K562 (cell line): ENCODE data around the gene ADGRB2. TPM values are rescaled to one million over a fixed set of nuclear protein-coding genes. Genes with fewer than 3 reads are reported as not detected.

Experiments used
- ATAC-seq: fragments of 200-7000 bp; cut with Tn5 transposase; 3 replicates; pipeline ENCODE4 v1.9.1; 2020; ENCODE audit warnings: moderate library complexity
- BruUV-seq: library from RNA; stranded (reverse); fragments of 400-500 nt; replicated peaks from 2 replicates; lab custom pipeline; 2021; lab: Mats Ljungman, UMichigan
- CTCF ChIA-PET: fragments of 300-600 bp; formaldehyde crosslinking; extraction: SDS; loops from one replicate; lab custom pipeline; 2021; ENCODE audit warnings: low intra/inter-chr PET ratio; lab: Yijun Ruan, JAX
- POLR2A ChIA-PET: fragments of 300-600, 350-650 bp; sonication (Branson Sonifier 250); formaldehyde crosslinking; extraction: SDS; loops from one replicate; lab custom pipeline; 2021; ENCODE audit warnings: antibody characterized with exemption, inconsistent platforms; lab: Yijun Ruan, JAX
- DNase-seq, 4 experiments: peaks; one replicate each; pipeline versions ENCODE4 v3.0.0 to v3.0.0-alpha.2; 2011 to 2018; ENCODE audit warnings: low spot score in 3 of 4, mixed read lengths in 3 of 4; ENCODE audit errors: extremely low read depth in 1 of 4
- FAIRE-seq: peaks from 2 replicates; lab custom pipeline; 2011; peaks lifted over from hg19 to GRCh38; lab: Jason Lieb, UNC
- H2AFZ ChIP-seq: 2 replicates; pipeline ENCODE4 v1.6.0; 2011; ENCODE audit warnings: low read depth, low read length, control low read depth, inconsistent platforms
- H3K27ac ChIP-seq: fragments of 200-600 bp; 3 replicates; pipeline ENCODE4 v1.8.0; 2011; ENCODE audit warnings: low read depth, mild to moderate bottlenecking, control low read depth, inconsistent platforms, low read length, moderate library complexity, mixed read lengths; ENCODE audit errors: extremely low read depth
- H3K27me3 ChIP-seq, 2 experiments: fragments of 300-600 bp in 1 of 2; 2 replicates in 1 of 2; 3 replicates in 1 of 2; pipeline versions ENCODE4 v1.6.0 to v1.8.0; 2011; ENCODE audit warnings: inconsistent platforms in 2 of 2, low read length in 2 of 2, mild to moderate bottlenecking in 1 of 2, mixed read lengths in 1 of 2, moderate library complexity in 1 of 2; ENCODE audit not compliant: control insufficient read depth in 2 of 2, insufficient read depth in 2 of 2
- H3K36me3 ChIP-seq: fragments of 300-600 bp; 3 replicates; pipeline ENCODE4 v1.8.0; 2011; ENCODE audit warnings: mild to moderate bottlenecking, low read length, inconsistent platforms; ENCODE audit not compliant: control insufficient read depth, insufficient read depth
- H3K4me1 ChIP-seq, 2 experiments: fragments of 200-600 bp in 1 of 2; replicated peaks in 1 of 2; 2 replicates in 1 of 2; 3 replicates in 1 of 2; pipeline versions ENCODE4 v1.5.1 to v1.8.0; 2011; ENCODE audit warnings: inconsistent platforms in 2 of 2, low read length in 2 of 2, mild to moderate bottlenecking in 1 of 2, mixed read lengths in 1 of 2, moderate library complexity in 1 of 2; ENCODE audit not compliant: control insufficient read depth in 2 of 2, insufficient read depth in 2 of 2
- H3K4me2 ChIP-seq: 2 replicates; pipeline ENCODE4 v1.6.1; 2011; ENCODE audit warnings: low read length, control low read depth, inconsistent platforms, mixed read lengths; ENCODE audit not compliant: insufficient read depth
- H3K4me3 ChIP-seq: fragments of 200-600 bp; sonication (generic), shearing (Covaris generic); 2 replicates; pipeline ENCODE4 v1.5.1; 2016; ENCODE audit warnings: control low read depth, inconsistent platforms
- H3K79me2 ChIP-seq: fragments of 200-600 bp; 3 replicates; pipeline ENCODE4 v1.8.0; 2011; ENCODE audit warnings: low read length, inconsistent platforms; ENCODE audit not compliant: control insufficient read depth, insufficient read depth
- H3K9ac ChIP-seq, 2 experiments: 2 replicates each; pipeline versions ENCODE4 v1.6.0 to v1.6.1; 2011; ENCODE audit warnings: low read depth in 2 of 2, low read length in 2 of 2, control low read depth in 1 of 2, inconsistent platforms in 1 of 2, mild to moderate bottlenecking in 1 of 2, mixed read lengths in 1 of 2; ENCODE audit not compliant: insufficient read depth in 1 of 2
- H3K9me1 ChIP-seq: one replicate; pipeline ENCODE4 v1.6.0; 2011; ENCODE audit warnings: inconsistent platforms, mild to moderate bottlenecking, low read length, moderate library complexity; ENCODE audit not compliant: control insufficient read depth, insufficient read depth
- H3K9me3 ChIP-seq: replicated peaks from 2 replicates; pipeline ENCODE4 v1.5.1; 2011; ENCODE audit warnings: low read depth, low read length, inconsistent platforms; ENCODE audit not compliant: control insufficient read depth, insufficient read depth
- H4K20me1 ChIP-seq: replicated peaks from 2 replicates; pipeline ENCODE4 v1.6.1; 2011; ENCODE audit warnings: low read length, inconsistent platforms, mixed read lengths; ENCODE audit not compliant: control insufficient read depth, insufficient read depth
- BHLHE40 ChIP-seq: IDR thresholded peaks from 2 replicates; pipeline ENCODE4 v1.6.1; 2011; ENCODE audit warnings: low read length, improper control_type of control experiment
- ESRRB ChIP-seq: fragments of 250-450 bp; sonication (Bioruptor Pico); IDR thresholded peaks from 2 replicates; pipeline ENCODE4 v1.5.0; 2020; ENCODE audit warnings: mild to moderate bottlenecking, moderate library complexity, borderline replicate concordance
- FOXA3 ChIP-seq, 2 experiments: fragments of 450-650 bp in 1 of 2; sonication (generic) in 1 of 2; formaldehyde crosslinking; IDR thresholded peaks in 1 of 2; conservative IDR thresholded peaks in 1 of 2; 2 replicates each; pipeline versions ENCODE4 v1.4.0 to v1.8.0; 2020 to 2022; ENCODE audit warnings: mild to moderate bottlenecking in 2 of 2, missing genetic modification reagents in 1 of 2
- KDM1A ChIP-seq, 2 experiments: fragments of 450-650 bp; IDR thresholded peaks; 2 replicates each; pipeline ENCODE4 v1.6.1; 2016; ENCODE audit warnings: mild to moderate bottlenecking in 2 of 2
- MXI1 ChIP-seq: IDR thresholded peaks from 2 replicates; pipeline ENCODE4 v1.6.1; 2011; ENCODE audit warnings: low read depth, mild to moderate bottlenecking, improper control_type of control experiment, low read length
- OTX1 ChIP-seq: fragments of 450-650 bp; formaldehyde crosslinking; IDR thresholded peaks from 2 replicates; pipeline ENCODE4 v1.4.0; 2022; ENCODE audit warnings: mild to moderate bottlenecking
- SMARCA5 ChIP-seq: fragments of 450-650 bp; IDR thresholded peaks from 2 replicates; pipeline ENCODE4 v1.6.1; 2016
- THRAP3 ChIP-seq: fragments of 450-650 bp; IDR thresholded peaks from 2 replicates; pipeline ENCODE4 v1.6.1; 2016; ENCODE audit warnings: mild to moderate bottlenecking, inconsistent platforms, borderline replicate concordance
- ZNF174 ChIP-seq: fragments of 250-450 bp; sonication (Bioruptor Pico); IDR thresholded peaks from 2 replicates; pipeline ENCODE4 v1.4.0; 2020; ENCODE audit warnings: mild to moderate bottlenecking
- WGBS: fragments of 100-300 bp; shearing (Covaris generic); methylation state at CpG from one replicate; pipeline ENCODE4 v1.1.6; 2016; ENCODE audit warnings: low coverage, mixed read lengths; ENCODE audit not compliant: insufficient coverage; ENCODE audit errors: missing lambda C conversion rate; 5-methylcytosine and 5-hydroxymethylcytosine counted together
- in situ Hi-C: fragments of 300-500 bp; cut with MboI; formaldehyde crosslinking; loops from 4 replicates; pipeline ENCODE4 v1.15.0; 2018; ENCODE audit warnings: inconsistent platforms, mixed read lengths
- intact Hi-C: fragments of 100-400 bp; cut with micrococcal nuclease; formaldehyde crosslinking; loops from 2 replicates; pipeline ENCODE4 v1.14.2; 2022
- polyA plus RNA-seq, 8 experiments: library from polyadenylated mRNA; depleted of rRNA in 4 of 8; stranded (reverse) in 5 of 8; unstranded in 3 of 8; fragments of >200 nt; fragmentation: Nextera tagmentation in 2 of 8; fragmentation: Illumina TruSeq in 1 of 8; extraction: Ambion mirVana in 2 of 8; extraction: Trizol in 1 of 8; gene quantifications; 2 replicates each; pipeline versions ENCODE4 v1.2.1 to v1.2.3, GENCODE V29; 2011 to 2014; ENCODE audit warnings: inconsistent platforms in 1 of 8, missing spikeins in 1 of 8
- total RNA-seq, 7 experiments: library from RNA; depleted of rRNA in 6 of 7; stranded (reverse); fragments of >200 nt in 6 of 7; fragmentation: Illumina TruSeq in 2 of 7; extraction: Trizol in 2 of 7; gene quantifications; 2 replicates each; pipeline versions ENCODE4 v1.2.1 to v1.2.3, GENCODE V29; 2011 to 2021; ENCODE audit warnings: low replicate concordance in 1 of 7
- TF ChIP-seq, protein P1 (sequence below): sonication (generic); formaldehyde crosslinking; IDR thresholded peaks from 2 replicates; pipeline ENCODE4 v1.9.0; 2022; ENCODE audit warnings: mild to moderate bottlenecking, missing genetic modification reagents
- TF ChIP-seq, protein P2 (sequence below), 2 experiments: fragments of 450-650 bp; IDR thresholded peaks; 2 replicates each; pipeline ENCODE4 v1.6.1; 2016
- TF ChIP-seq, protein P3 (sequence below): sonication (generic); formaldehyde crosslinking; IDR thresholded peaks from 2 replicates; pipeline ENCODE4 v1.9.0; 2022; ENCODE audit warnings: mild to moderate bottlenecking, missing genetic modification reagents

The ADGRB2 gene
- total and polyA plus RNA-seq, 9 of the 15 experiments (the other 6 are each of a cell fraction or from before 2014, with no cell fraction given), result 0.04 to 0.23 (median 0.20) TPM; not detected in 2

DNA sequence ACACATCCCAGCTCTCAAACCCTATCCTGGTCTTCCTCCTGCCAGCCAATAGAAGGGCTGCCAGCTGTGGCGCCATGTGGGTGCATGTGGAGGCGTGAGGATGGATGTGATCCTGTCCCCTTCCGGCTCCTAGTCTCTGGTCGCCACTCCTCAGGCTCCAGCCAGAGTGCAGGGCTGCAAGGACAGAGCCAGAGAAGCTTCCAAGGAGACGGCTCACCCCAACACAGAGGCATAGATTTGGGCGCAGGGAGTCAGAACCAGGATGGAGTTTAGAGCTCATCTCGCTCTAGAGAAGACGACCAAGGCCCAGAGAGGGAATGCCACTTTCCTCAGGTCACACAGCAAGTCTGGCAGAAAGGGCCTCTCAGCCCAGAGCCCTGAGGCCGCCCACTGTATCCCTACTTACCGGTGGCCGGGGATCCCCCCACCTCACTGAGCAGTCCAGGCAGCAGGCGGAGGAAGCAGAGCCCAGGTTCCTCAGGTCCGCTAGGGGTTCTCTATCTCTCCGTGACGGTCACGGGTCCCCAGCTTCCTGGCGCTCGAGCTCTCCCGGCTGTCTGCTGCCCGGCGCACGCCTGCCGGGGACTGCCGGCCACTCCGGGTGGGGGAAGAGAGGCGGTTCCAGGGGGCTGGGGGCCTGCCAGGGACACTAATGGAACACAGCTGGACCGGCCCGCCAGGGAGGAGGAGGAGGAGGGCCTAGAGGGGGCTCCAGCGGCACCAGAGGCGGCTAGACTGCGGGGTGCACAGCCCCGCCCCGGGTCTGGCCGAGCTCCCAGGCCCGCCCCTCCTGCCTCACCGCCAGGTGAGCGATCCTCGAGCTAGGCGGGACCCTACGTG, 60.5 kb downstream of the ADGRB2 start, which contains the start of gene COL16A1 (continued):
- TF ChIP-seq THRAP3 (no peak), SMARCA5 (peak; percentile 55; the same call in 1 of the 2 replicates), FOXA3 (CRISPR knock-in tag; conservative IDR thresholded peaks at IDR 0.05 in 1 of 2, IDR thresholded peaks at IDR 0.05 in 1 of 2) (0 out of 4 replicates have a peak, but pooled peaks of 1 of the 2 experiments have one; percentile 33), OTX1 (CRISPR knock-in tag) (no peak), ZNF174 (CRISPR knock-in tag) (no peak), KDM1A (IDR thresholded peaks at IDR 0.05) (peak in 1 of 2 experiments; percentile 75; a peak in 2 of 4 replicates)

DNA sequence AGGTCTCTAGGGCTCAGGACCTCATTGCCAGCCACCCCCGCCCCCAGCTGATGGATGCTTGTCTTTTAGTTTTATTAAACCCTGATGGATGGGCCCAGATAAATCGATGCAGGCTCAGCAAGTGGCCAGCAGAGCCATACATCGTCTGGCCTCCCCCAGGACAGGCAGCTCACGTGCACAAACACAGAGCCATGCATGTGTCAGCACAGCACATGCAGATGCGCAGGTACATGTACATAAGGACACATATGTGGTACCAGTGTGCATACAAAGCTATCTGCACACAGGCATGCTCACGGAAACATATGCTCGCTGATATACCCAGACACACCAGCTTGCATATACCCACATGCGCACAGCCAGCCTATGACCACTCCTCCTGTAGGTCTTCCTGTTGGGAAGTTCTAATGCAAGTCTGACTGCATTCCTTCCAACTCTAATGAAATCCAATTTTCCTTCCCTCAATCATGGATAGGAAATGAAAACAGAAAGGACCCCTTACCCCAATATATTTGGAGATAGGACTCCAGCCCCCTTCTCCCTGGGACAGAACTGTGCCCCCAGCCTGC, 61.2 kb downstream of the ADGRB2 start:
- H3K4me1 ChIP-seq, result peaks cover 14 to 31% of the 10 kb centered on the region in 2 experiments
- no peak overlapping the region for H3K9ac ChIP-seq
- no TSS peak for BruUV-seq
- in situ Hi-C loops, result no loop called here
- DNase-seq (no peak), FAIRE-seq (no peak), ATAC-seq (no peak)
- no peaks in the 10 kb centered on the region for H3K79me2 ChIP-seq
- no peak overlapping the region for H3K4me2 ChIP-seq
- POLR2A ChIA-PET, result interaction anchor here (0.6 to 3.1 kb wide), 3 partner anchors 9 to 86 kb away, joined by 3 to 13 read pairs (median 3); no protein-coding TSS in a partner anchor
- CTCF ChIA-PET, result no interaction called here
- WGBS, result 11% methylated on average over 8 of the region's 8 CpGs
- H3K9me1 ChIP-seq, result no peaks in the 10 kb centered on the region
- H3K36me3 ChIP-seq, result no peaks in the 10 kb centered on the region
- H3K27ac ChIP-seq, result no peak overlapping the region
- H3K9me3 ChIP-seq, result no peaks in the 10 kb centered on the region
- no peak overlapping the region for H3K4me3 ChIP-seq
- no peak for TF ChIP-seq MXI1
- TF ChIP-seq, protein P1, sequence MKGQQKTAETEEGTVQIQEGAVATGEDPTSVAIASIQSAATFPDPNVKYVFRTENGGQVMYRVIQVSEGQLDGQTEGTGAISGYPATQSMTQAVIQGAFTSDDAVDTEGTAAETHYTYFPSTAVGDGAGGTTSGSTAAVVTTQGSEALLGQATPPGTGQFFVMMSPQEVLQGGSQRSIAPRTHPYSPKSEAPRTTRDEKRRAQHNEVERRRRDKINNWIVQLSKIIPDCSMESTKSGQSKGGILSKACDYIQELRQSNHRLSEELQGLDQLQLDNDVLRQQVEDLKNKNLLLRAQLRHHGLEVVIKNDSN (CRISPR knock-in tag), result 0 out of 2 replicates have a peak, but pooled peaks have one; percentile 20
- no peak for TF ChIP-seq ESRRB (CRISPR knock-in tag)
- peak; percentile 71 for TF ChIP-seq BHLHE40
- TF ChIP-seq, protein P2, sequence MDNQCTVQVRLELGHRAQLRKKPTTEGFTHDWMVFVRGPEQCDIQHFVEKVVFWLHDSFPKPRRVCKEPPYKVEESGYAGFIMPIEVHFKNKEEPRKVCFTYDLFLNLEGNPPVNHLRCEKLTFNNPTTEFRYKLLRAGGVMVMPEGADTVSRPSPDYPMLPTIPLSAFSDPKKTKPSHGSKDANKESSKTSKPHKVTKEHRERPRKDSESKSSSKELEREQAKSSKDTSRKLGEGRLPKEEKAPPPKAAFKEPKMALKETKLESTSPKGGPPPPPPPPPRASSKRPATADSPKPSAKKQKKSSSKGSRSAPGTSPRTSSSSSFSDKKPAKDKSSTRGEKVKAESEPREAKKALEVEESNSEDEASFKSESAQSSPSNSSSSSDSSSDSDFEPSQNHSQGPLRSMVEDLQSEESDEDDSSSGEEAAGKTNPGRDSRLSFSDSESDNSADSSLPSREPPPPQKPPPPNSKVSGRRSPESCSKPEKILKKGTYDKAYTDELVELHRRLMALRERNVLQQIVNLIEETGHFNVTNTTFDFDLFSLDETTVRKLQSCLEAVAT (IDR thresholded peaks at IDR 0.05), result peak in 1 of 2 experiments; percentile 55; a peak in 1 of 4 replicates
- TF ChIP-seq, protein P3, sequence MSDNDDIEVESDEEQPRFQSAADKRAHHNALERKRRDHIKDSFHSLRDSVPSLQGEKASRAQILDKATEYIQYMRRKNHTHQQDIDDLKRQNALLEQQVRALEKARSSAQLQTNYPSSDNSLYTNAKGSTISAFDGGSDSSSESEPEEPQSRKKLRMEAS (CRISPR knock-in tag), result 0 out of 2 replicates have a peak, but pooled peaks have one; percentile 21
- intact Hi-C loops, result no loop called here
- H3K27me3 ChIP-seq, result peaks cover 10 to 58% of the 10 kb centered on the region in 2 experiments; a peak in 4 of 5 replicates
- no peak overlapping the region for H2AFZ ChIP-seq
- no peaks in the 10 kb centered on the region for H4K20me1 ChIP-seq
